ENCODE data around the gene GCC2.
A peak's percentile ranks its signal among the peaks of the same experiment; 100 is the strongest.
"Not testable (repeated sequence)": the region's sequence is repeated elsewhere in the genome, so short reads cannot be mapped to it uniquely, and the experiment has no call there.

The GCC2 gene

GRCh38 chr2:108448678-108449409 is at the start of gene GCC2:
GCC2 (plus strand) TSS chr2:108449206; CDS start chr2:108449275, 69 bp downstream.
- DNase-seq: peak; percentile 95

GRCh38 chr2:108399479-108399878 is 49.5 kb upstream of the GCC2 start:
- DNase-seq: no peak

GRCh38 chr2:108401800-108402199 is 47.2 kb upstream of the GCC2 start:
- DNase-seq: no peak

- DNase-seq: no peak
These were observed 45.5 kb upstream of the GCC2 start for GRCh38 chr2:108403494-108403893.

GRCh38 chr2:108404784-108405397 is 44.1 kb upstream of the GCC2 start:
- no peak for DNase-seq

- DNase-seq: no peak
These were observed 40.9 kb upstream of the GCC2 start for GRCh38 chr2:108407864-108408729.

GRCh38 chr2:108409768-108410167 is 39.2 kb upstream of the GCC2 start:
- DNase-seq: no peak

GRCh38 chr2:108412995-108413710 is 35.9 kb upstream of the GCC2 start:
- DNase-seq: no peak

- DNase-seq: no peak
These were observed 35.3 kb upstream of the GCC2 start for GRCh38 chr2:108413711-108414095.

GRCh38 chr2:108414256-108414876 is 34.6 kb upstream of the GCC2 start:
- DNase-seq: no peak

GRCh38 chr2:108414945-108415344 is 34.1 kb upstream of the GCC2 start:
- DNase-seq: no peak

- DNase-seq: no peak
These were observed 31.8 kb upstream of the GCC2 start for GRCh38 chr2:108417254-108417653.

- DNase-seq: no peak
These were observed 30.6 kb upstream of the GCC2 start for GRCh38 chr2:108418416-108418815.

GRCh38 chr2:108423067-108423466 is 25.9 kb upstream of the GCC2 start:
- no peak for DNase-seq

GRCh38 chr2:108423502-108424251 is 25.3 kb upstream of the GCC2 start:
- DNase-seq: no peak

GRCh38 chr2:108428286-108429009 is 20.6 kb upstream of the GCC2 start:
- DNase-seq: no peak

GRCh38 chr2:108435578-108435977 is 13.4 kb upstream of the GCC2 start:
- not testable (repeated sequence) for DNase-seq

GRCh38 chr2:108436976-108437375 is 12.0 kb upstream of the GCC2 start:
- no peak for DNase-seq

- no peak for DNase-seq
These were observed 7.3 kb upstream of the GCC2 start for GRCh38 chr2:108441712-108442111.

GRCh38 chr2:108444941-108445840 is 3.8 kb upstream of the GCC2 start:
- DNase-seq: no peak

All from NCI-H2171 treated with DMSO at 0.1 percent for 48 hours (cell line).